IMR-90 (cell line): ENCODE results near the gene TXNL4B. TPM values are rescaled to one million over a fixed set of nuclear protein-coding genes. Genes with fewer than 3 reads are reported as not detected.

Experiments used
- ATAC-seq: fragments of 200-7000 bp; cut with Tn5 transposase; 2 replicates; pipeline ENCODE4 v1.9.1; 2020; ENCODE audit warnings: low read depth, mild to moderate bottlenecking, moderate library complexity
- BruUV-seq: library from RNA; stranded (reverse); fragments of 400-500 nt; replicated peaks from 2 replicates; lab custom pipeline; 2021; lab: Mats Ljungman, UMichigan
- CTCF ChIA-PET: fragments of 300-600 bp; formaldehyde crosslinking; extraction: SDS; loops from one replicate; lab custom pipeline; 2021; ENCODE audit warnings: antibody characterized with exemption; lab: Yijun Ruan, JAX
- POLR2A ChIA-PET: fragments of 300-600 bp; sonication (Branson Sonifier 250); formaldehyde crosslinking; loops from one replicate; lab custom pipeline; 2022; ENCODE audit warnings: antibody characterized with exemption; ENCODE audit not compliant: unreplicated experiment; lab: Charles Lee
- DNase-seq: peaks from one replicate; pipeline ENCODE4 v3.0.0; 2013
- H2AFZ ChIP-seq: replicated peaks from 2 replicates; pipeline ENCODE3; 2013; ENCODE audit warnings: low read length, mild to moderate bottlenecking; ENCODE audit not compliant: poor library complexity
- H2AK5ac ChIP-seq: 2 replicates; pipeline ENCODE4 v1.6.1; 2013; ENCODE audit warnings: low read depth, low read length, inconsistent platforms
- H2AK9ac ChIP-seq: replicated peaks from 2 replicates; pipeline ENCODE3; 2013; ENCODE audit warnings: mild to moderate bottlenecking, low read depth, low read length, moderate library complexity; ENCODE audit not compliant: poor library complexity
- H2BK120ac ChIP-seq: 2 replicates; pipeline ENCODE4 v1.6.1; 2013; ENCODE audit warnings: low read depth, low read length, inconsistent platforms
- H2BK15ac ChIP-seq: 3 replicates; pipeline ENCODE4 v1.6.1; 2013; ENCODE audit warnings: low read depth, low read length, inconsistent platforms
- H2BK20ac ChIP-seq: 2 replicates; pipeline ENCODE4 v1.6.1; 2013; ENCODE audit warnings: low read depth, mild to moderate bottlenecking, inconsistent platforms, low read length, moderate library complexity
- H2BK5ac ChIP-seq: 2 replicates; pipeline ENCODE4 v1.6.1; 2013; ENCODE audit warnings: mild to moderate bottlenecking, low read depth, low read length, inconsistent platforms; ENCODE audit not compliant: poor library complexity, severe bottlenecking
- H3K14ac ChIP-seq: replicated peaks from 2 replicates; pipeline ENCODE4 v1.6.1; 2013; ENCODE audit warnings: low read depth, low read length, inconsistent platforms
- H3K18ac ChIP-seq: 2 replicates; pipeline ENCODE4 v1.6.1; 2013; ENCODE audit warnings: low read depth, low read length, control low read depth
- H3K23ac ChIP-seq: 2 replicates; pipeline ENCODE4 v1.6.1; 2013; ENCODE audit warnings: low read depth, low read length, inconsistent platforms
- H3K27ac ChIP-seq: 2 replicates; pipeline ENCODE4 v1.5.1; 2013; ENCODE audit warnings: mild to moderate bottlenecking, control low read depth, low read length; ENCODE audit not compliant: insufficient read depth
- H3K27me3 ChIP-seq: 2 replicates; pipeline ENCODE4 v1.6.1; 2013; ENCODE audit warnings: low read length; ENCODE audit not compliant: control insufficient read depth, insufficient read depth
- H3K36me3 ChIP-seq: 2 replicates; pipeline ENCODE4 v1.6.1; 2013; ENCODE audit warnings: low read length, mixed read lengths; ENCODE audit not compliant: control insufficient read depth, insufficient read depth
- H3K4ac ChIP-seq: 2 replicates; pipeline ENCODE4 v1.6.1; 2013; ENCODE audit warnings: low read depth, low read length, inconsistent platforms
- H3K4me1 ChIP-seq: 2 replicates; pipeline ENCODE4 v1.6.1; 2013; ENCODE audit warnings: low read length, mixed read lengths; ENCODE audit not compliant: control insufficient read depth, insufficient read depth
- H3K4me2 ChIP-seq: 2 replicates; pipeline ENCODE4 v1.6.1; 2013; ENCODE audit warnings: low read depth, mild to moderate bottlenecking, control low read depth, low read length, moderate library complexity
- H3K4me3 ChIP-seq: 2 replicates; pipeline ENCODE4 v1.5.1; 2013; ENCODE audit warnings: low read depth, mild to moderate bottlenecking, control low read depth, low read length, moderate library complexity; ENCODE audit not compliant: insufficient read depth
- H3K56ac ChIP-seq: 2 replicates; pipeline ENCODE4 v1.6.1; 2013; ENCODE audit warnings: low read length, inconsistent platforms; ENCODE audit not compliant: insufficient read depth; ENCODE audit errors: extremely low read depth
- H3K79me1 ChIP-seq, 2 experiments: 2 replicates each; pipeline ENCODE4 v1.6.1; 2013; ENCODE audit warnings: low read length in 2 of 2, inconsistent platforms in 1 of 2, low read depth in 1 of 2
- H3K9ac ChIP-seq: 2 replicates; pipeline ENCODE4 v1.6.1; 2013; ENCODE audit warnings: low read depth, low read length, control low read depth
- H3K9me1 ChIP-seq: 2 replicates; pipeline ENCODE4 v1.6.1; 2013; ENCODE audit warnings: low read length, inconsistent platforms; ENCODE audit not compliant: insufficient read depth
- H3K9me3 ChIP-seq: 2 replicates; pipeline ENCODE4 v1.6.1; 2013; ENCODE audit warnings: low read length; ENCODE audit not compliant: control insufficient read depth, insufficient read depth
- H4K20me1 ChIP-seq: 2 replicates; pipeline ENCODE4 v1.6.1; 2013; ENCODE audit warnings: low read length, inconsistent platforms; ENCODE audit not compliant: insufficient read depth
- H4K5ac ChIP-seq: 2 replicates; pipeline ENCODE4 v1.6.1; 2013; ENCODE audit warnings: mild to moderate bottlenecking, low read depth, low read length, control low read depth
- H4K8ac ChIP-seq, 2 experiments: 2 replicates each; pipeline ENCODE4 v1.6.1; 2013; ENCODE audit warnings: low read depth in 2 of 2, low read length in 2 of 2, control low read depth in 1 of 2, inconsistent platforms in 1 of 2
- H4K91ac ChIP-seq: 2 replicates; pipeline ENCODE4 v1.6.1; 2013; ENCODE audit warnings: low read depth, low read length, inconsistent platforms; ENCODE audit not compliant: insufficient read depth
- CEBPB ChIP-seq: IDR thresholded peaks from 2 replicates; pipeline ENCODE4 v1.6.1; 2012; ENCODE audit warnings: low read depth, low read length, improper control_type of control experiment
- CTCF ChIP-seq: conservative IDR thresholded peaks from 2 replicates; pipeline ENCODE4 v1.5.1; 2012; ENCODE audit warnings: mild to moderate bottlenecking, low read depth, low read length, improper control_type of control experiment
- ELK1 ChIP-seq: fragments of 150-350 bp; IDR thresholded peaks from 2 replicates; pipeline ENCODE4 v1.6.1; 2016; ENCODE audit warnings: low read depth, mild to moderate bottlenecking, low read length, moderate library complexity, borderline replicate concordance
- FOS ChIP-seq: fragments of 150-350 bp; IDR thresholded peaks from 2 replicates; pipeline ENCODE4 v1.6.1; 2016; ENCODE audit warnings: low read depth, low read length
- MAFK ChIP-seq: IDR thresholded peaks from 2 replicates; pipeline ENCODE4 v1.6.1; 2012; ENCODE audit warnings: low read depth, low read length, improper control_type of control experiment
- NFE2L2 ChIP-seq: fragments of 150-350 bp; IDR thresholded peaks from 2 replicates; pipeline ENCODE4 v1.6.1; 2016; ENCODE audit warnings: low read depth, mild to moderate bottlenecking, low read length
- POLR2A ChIP-seq: IDR thresholded peaks from 2 replicates; pipeline ENCODE4 v1.6.1; 2012; ENCODE audit warnings: mild to moderate bottlenecking, low read depth, low read length
- RCOR1 ChIP-seq: IDR thresholded peaks from 2 replicates; pipeline ENCODE4 v1.6.1; 2012; ENCODE audit warnings: mild to moderate bottlenecking, low read length, improper control_type of control experiment; ENCODE audit not compliant: insufficient replicate concordance
- WGBS, 2 experiments: methylation state at CpG; one replicate each; pipeline versions ENCODE4 v1.1.5 to v1.1.7; 2013; ENCODE audit warnings: missing lambda C conversion rate in 2 of 2; ENCODE audit not compliant: insufficient read length in 1 of 2; ENCODE audit errors: extremely low coverage in 2 of 2; 5-methylcytosine and 5-hydroxymethylcytosine counted together
- dilution Hi-C: fragments of 300-500 bp; cut with HindIII; formaldehyde crosslinking; loops from one replicate; pipeline ENCODE4 v1.14.3; 2018; ENCODE audit warnings: low sequenced_read_pairs; ENCODE audit not compliant: unreplicated experiment
- in situ Hi-C: fragments of 300-500 bp; cut with MboI; formaldehyde crosslinking; loops from 3 replicates; pipeline ENCODE4 v1.14.3; 2019; ENCODE audit warnings: low sequenced_read_pairs, inconsistent platforms, mixed read lengths
- intact Hi-C: fragments of 100-400 bp; cut with micrococcal nuclease; formaldehyde crosslinking; loops from 2 replicates; pipeline ENCODE4 v1.10.0; 2022
- polyA plus RNA-seq, 3 experiments: library from polyadenylated mRNA; depleted of rRNA; stranded (reverse); fragments of >200 nt; gene quantifications; 2 replicates each; pipeline ENCODE4 v1.2.3, GENCODE V29; 2012; ENCODE audit warnings: low replicate concordance in 1 of 3
- total RNA-seq: library from RNA; depleted of rRNA; stranded (reverse); fragments of >200 nt; gene quantifications from 2 replicates; pipeline ENCODE4 v1.2.3, GENCODE V29; 2012
- TF ChIP-seq, protein P1 (sequence below): fragments of 150-350 bp; IDR thresholded peaks from 2 replicates; pipeline ENCODE4 v1.6.1; 2017; ENCODE audit warnings: mild to moderate bottlenecking, antibody characterized with exemption, low read length, low read depth

Gene TXNL4B
- total and polyA plus RNA-seq, 2 of the 4 experiments (the other 2 are of a cell fraction) = 5.4 to 8.6 TPM

DNA sequence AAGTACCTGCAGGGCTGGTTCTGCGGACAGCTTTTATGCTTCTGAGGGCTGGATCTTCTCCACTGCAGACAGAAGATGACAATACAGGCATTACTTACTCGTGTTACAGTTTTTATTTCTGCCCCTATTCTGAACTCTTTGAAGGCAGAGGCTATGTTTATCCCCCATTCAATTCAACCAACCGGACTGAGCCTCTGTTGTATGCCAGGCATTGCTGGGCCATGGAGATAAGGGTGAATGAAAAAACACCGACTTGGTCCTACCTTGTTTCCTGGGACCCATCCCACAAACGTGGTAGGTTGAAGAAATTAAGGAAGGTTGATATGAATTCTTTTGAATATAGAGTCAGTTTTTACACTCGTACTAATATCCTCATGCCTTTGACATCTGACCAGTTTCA, 49.1 kb downstream of the TXNL4B start:
- WGBS, 2 experiments = 100% methylated on average over 1 of the region's 6 CpGs; no CpG with 5 or more reads in 1 of the 2 experiments
- dilution Hi-C loops = no loop called here

More for the DNA sequence above, 49.1 kb downstream of the TXNL4B start:
- Histone ChIP-seq H4K20me1 (no peaks in the 10 kb centered on the region), H2BK120ac (no peak overlapping the region), H3K79me1 (no peaks in the 10 kb centered on the region), H2AK5ac (no peak overlapping the region), H3K27me3 (no peaks in the 10 kb centered on the region), H3K4ac (no peak overlapping the region), H3K14ac (no peak overlapping the region), H3K9me3 (no peaks in the 10 kb centered on the region), H2AK9ac (no peak overlapping the region), H3K27ac (no peak overlapping the region), H3K56ac (no peak overlapping the region), H2AFZ (no peak overlapping the region), H4K8ac (no peak overlapping the region), H3K4me3 (no peak overlapping the region), H2BK15ac (no peak overlapping the region), H3K36me3 (no peaks in the 10 kb centered on the region), H2BK20ac (no peak overlapping the region), H4K91ac (no peak overlapping the region), H4K5ac (no peak overlapping the region), H2BK5ac (no peak overlapping the region), H3K23ac (no peak overlapping the region), H3K9ac (no peak overlapping the region), H3K9me1 (no peaks in the 10 kb centered on the region), H3K4me2 (no peak overlapping the region), H3K4me1 (no peaks in the 10 kb centered on the region), H3K18ac (no peak overlapping the region)
- intact Hi-C loops = no loop called here
- ChIA-PET POLR2A (no interaction called here), CTCF (no interaction called here)
- TF ChIP-seq, protein P1, sequence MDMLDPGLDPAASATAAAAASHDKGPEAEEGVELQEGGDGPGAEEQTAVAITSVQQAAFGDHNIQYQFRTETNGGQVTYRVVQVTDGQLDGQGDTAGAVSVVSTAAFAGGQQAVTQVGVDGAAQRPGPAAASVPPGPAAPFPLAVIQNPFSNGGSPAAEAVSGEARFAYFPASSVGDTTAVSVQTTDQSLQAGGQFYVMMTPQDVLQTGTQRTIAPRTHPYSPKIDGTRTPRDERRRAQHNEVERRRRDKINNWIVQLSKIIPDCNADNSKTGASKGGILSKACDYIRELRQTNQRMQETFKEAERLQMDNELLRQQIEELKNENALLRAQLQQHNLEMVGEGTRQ = no peak
- TF ChIP-seq CEBPB (no peak), NFE2L2 (no peak), CTCF (no peak), ELK1 (no peak), MAFK (no peak), RCOR1 (no peak), FOS (no peak), POLR2A (no peak)
- ATAC-seq (no peak), DNase-seq (no peak)
- BruUV-seq = no TSS peak
- in situ Hi-C loops = no loop called here
